Endometrium (tissue), 2 donors: ENCODE measurements around the gene TYSND1.
"Not testable (repeated sequence)": the region's sequence is repeated elsewhere in the genome, so short reads cannot be mapped to it uniquely, and the experiment has no call there.

Source experiments
- FAIRE-seq: peaks from 2 replicates; lab custom pipeline; 2012; peaks lifted over from hg19 to GRCh38; lab: Jason Lieb, UNC
- donor health status: control.
- donor health status: control.

Gene TYSND1

GRCh38 chr10:70132098-70133029 is 14.1 kb downstream of the TYSND1 start, which contains the start of gene AIFM2:
Gene AIFM2 (minus strand): TSS chr10:70132825. CDS start chr10:70124084, 8,741 bp downstream.
- no peak for FAIRE-seq

GRCh38 chr10:70131560-70131937 is 15.0 kb downstream of the TYSND1 start:
- no peak for FAIRE-seq

- no peak for FAIRE-seq
Observed at GRCh38 chr10:70130878-70131559, 15.5 kb downstream of the TYSND1 start.

- no peak for FAIRE-seq
Observed at GRCh38 chr10:70126700-70127395, 19.7 kb downstream of the TYSND1 start.

- FAIRE-seq, result no peak
Observed at GRCh38 chr10:70125918-70126552, 20.5 kb downstream of the TYSND1 start.

- FAIRE-seq, result no peak
Observed at GRCh38 chr10:70124918-70125317, 21.6 kb downstream of the TYSND1 start.

- FAIRE-seq, result no peak
Observed at GRCh38 chr10:70124415-70124814, 22.1 kb downstream of the TYSND1 start.

GRCh38 chr10:70123817-70124216 is 22.7 kb downstream of the TYSND1 start:
- no peak for FAIRE-seq

GRCh38 chr10:70123166-70123565 is 23.3 kb downstream of the TYSND1 start:
- not testable (repeated sequence) for FAIRE-seq

GRCh38 chr10:70122742-70123141 is 23.8 kb downstream of the TYSND1 start:
- no peak for FAIRE-seq

- no peak for FAIRE-seq
Observed at GRCh38 chr10:70121281-70121949, 25.1 kb downstream of the TYSND1 start.

- FAIRE-seq, result no peak
Observed at GRCh38 chr10:70120417-70120816, 26.1 kb downstream of the TYSND1 start.

GRCh38 chr10:70119623-70120022 is 26.9 kb downstream of the TYSND1 start:
- no peak for FAIRE-seq

GRCh38 chr10:70119197-70119596 is 27.3 kb downstream of the TYSND1 start:
- no peak for FAIRE-seq

- no peak for FAIRE-seq
Observed at GRCh38 chr10:70118196-70118595, 28.3 kb downstream of the TYSND1 start.

- FAIRE-seq, result no peak
Observed at GRCh38 chr10:70117646-70118045, 28.9 kb downstream of the TYSND1 start.

- no peak for FAIRE-seq
Observed at GRCh38 chr10:70115948-70116682, 30.4 kb downstream of the TYSND1 start.

- no peak for FAIRE-seq
Observed at GRCh38 chr10:70114902-70115301, 31.6 kb downstream of the TYSND1 start.

- FAIRE-seq, result no peak
Observed at GRCh38 chr10:70112071-70112470, 34.4 kb downstream of the TYSND1 start.

- no peak for FAIRE-seq
Observed at GRCh38 chr10:70111496-70111895, 35.0 kb downstream of the TYSND1 start.
